NCI-H146 (cell line): ENCODE data around the gene RBM20.
A peak's percentile ranks its signal among the peaks of the same experiment; 100 is the strongest.

Experiments
- DNase-seq: peaks from one replicate; lab custom pipeline; 2025; lab: John Stamatoyannopoulos, UW

Gene RBM20

DNA sequence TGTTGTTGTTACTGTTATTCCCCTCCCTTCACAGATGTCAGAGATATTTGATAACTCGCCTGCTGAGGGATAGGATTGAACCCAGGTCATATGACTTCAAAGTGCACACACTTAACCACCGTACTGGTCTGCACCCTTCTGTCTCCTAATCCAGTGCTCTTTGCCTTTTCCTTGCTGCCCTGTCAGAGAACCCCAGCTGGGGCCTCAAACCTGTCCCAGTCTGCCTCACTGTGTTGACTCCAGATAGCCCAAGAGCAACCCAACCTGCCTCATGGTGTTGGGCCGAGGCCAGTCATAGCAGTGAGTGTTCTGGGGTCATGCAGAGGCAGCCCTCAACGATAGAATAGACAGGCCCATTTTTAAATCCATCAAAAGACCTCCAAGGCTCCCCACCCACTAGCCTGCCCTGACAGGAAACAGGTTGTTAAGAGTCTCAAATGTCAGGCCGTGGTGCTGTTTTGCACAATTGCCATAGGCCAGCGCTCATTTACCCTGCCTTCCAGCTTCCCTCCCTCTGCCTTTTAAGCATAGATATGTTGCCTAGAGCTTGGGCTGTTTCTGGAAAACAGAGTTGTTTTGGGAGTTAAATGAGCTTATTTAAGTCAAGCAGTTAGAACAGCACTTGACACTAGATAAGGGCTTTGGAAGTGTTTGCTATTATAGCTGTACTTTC is 190.6 kb downstream of the RBM20 start:
- peak; percentile 30 for DNase-seq

DNA sequence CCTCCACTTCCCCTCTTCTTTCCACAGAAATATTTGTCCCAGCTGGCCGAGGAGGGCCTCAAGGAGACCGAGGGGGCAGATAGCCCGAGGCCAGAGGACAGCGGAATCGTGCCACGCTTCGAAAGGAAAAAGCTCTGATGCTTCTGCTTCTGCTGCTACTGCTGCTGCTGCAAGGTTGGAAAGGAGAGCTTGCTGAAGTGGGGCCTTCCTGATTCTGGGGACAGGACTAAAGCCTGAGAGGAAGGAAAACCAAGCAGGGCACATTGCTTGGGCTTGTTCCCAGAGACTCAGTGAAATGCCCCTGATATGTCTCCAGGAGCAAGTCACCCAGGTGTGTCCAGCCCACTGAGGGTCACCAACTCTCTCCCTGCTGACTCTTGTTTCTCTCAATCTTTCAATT is 191.7 kb downstream of the RBM20 start:
- no peak for DNase-seq

DNA sequence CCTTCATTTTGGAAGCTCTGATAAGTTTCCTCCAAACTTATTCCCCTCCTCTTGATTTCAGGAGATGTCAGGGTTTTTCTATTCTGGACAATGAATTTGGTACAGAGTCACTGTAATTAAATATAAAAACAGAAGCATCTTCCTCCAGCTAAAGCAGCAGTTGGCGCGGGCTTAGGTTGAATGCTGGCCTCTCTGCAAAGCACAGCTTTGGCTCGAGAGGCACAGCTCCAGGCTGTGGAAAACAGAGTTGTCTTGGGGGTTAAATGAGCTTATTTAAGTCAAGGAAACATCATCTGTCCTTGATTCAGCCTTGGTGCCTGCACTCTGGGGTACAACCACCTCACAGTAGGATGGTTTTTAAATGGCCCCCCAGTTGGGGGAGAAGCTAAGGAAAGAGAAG is 192.6 kb downstream of the RBM20 start:
- DNase-seq, result no peak

DNA sequence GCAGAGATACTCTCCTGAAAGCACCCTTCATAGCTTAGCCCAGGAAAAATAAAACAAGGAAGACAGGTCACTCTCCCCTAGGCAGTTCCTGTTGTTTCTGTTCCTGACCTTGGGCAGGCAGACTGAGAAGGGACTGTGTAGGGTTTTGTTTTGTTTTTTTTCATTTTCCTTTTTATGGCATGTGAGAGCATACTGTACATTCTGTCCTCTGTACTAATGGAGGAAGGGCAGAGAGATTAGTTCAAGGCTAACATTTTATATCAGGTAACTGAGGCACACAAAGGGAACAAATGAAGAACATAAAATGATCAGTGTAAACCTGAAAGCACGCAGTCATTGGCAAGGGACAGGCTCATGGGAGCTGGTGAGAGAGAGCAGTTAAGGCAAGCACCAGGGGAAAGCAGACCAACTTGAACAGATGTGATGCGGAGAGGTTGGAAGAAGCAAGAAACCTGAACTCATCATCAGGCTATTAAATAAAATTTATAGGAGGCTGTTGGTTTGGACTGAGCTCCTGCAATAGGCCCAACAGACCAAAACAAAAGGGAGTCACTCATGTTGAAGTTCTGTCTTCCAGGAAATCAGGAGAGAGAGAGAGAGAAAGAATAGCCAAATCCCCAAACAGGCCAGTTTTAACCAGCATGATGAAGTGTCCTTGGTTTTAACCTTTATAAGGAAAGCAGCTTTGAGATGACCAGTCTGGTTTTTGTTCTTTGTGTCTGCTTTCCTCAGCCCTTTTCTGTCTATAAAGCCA is 193.5 kb downstream of the RBM20 start:
- no peak for DNase-seq

DNA sequence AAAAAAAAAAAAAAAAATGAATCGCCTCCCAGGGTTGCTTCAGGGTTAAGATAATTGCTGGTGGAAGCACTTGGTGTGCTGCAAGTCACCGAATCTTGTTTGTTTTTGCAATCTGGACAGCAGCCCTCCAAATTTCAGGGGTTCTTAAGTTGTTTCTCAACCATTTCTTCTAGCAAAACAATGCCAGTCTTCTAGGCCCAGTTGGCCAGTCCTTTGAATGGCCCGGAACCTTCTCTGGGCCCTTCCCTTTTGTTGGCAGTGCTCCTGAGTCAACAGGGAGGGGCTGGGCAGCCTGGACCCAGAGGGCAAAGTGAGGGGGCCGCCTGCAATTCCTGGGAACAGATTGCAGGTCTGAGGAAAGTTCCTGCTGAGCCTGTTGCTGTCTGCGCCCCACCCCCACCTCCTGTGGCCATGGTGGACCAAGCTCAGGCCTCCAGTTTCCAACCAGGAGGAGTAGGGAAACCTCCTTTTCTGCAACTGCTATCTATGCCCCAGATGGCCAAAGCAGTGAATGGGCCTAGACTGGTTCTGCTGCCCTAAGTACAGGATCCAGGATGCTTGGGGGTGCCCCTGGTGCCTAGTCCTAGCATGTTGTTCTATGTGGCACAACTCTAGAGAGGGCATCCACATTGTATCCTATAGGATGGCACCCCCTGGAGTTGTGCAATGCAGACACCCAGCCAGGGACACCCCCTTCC is 196.2 kb downstream of the RBM20 start:
- no peak for DNase-seq

DNA sequence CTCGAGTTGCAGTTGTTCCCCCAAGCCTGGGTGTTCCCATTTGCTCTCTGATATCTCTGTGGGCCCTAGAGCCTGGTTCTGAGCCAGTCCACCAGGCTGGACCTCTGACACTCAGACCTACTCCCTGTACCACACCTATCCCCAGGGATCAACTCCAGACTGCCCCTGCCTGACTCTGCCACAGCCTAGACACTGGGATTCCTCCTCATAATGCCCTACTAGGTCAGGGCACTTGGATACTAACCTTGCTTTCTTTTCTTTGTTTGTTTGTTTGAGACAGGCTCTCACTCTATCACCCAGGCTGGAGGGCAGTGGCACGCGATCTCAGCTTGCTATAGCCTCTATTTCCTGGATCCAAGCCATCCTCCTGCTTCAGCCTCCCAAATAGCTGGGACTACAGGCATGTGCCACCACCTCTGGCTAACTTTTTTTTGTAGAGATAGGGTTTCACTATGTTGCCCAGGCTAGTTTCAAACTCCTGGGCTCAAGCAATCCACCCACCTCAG is 196.8 kb downstream of the RBM20 start:
- no peak for DNase-seq

DNA sequence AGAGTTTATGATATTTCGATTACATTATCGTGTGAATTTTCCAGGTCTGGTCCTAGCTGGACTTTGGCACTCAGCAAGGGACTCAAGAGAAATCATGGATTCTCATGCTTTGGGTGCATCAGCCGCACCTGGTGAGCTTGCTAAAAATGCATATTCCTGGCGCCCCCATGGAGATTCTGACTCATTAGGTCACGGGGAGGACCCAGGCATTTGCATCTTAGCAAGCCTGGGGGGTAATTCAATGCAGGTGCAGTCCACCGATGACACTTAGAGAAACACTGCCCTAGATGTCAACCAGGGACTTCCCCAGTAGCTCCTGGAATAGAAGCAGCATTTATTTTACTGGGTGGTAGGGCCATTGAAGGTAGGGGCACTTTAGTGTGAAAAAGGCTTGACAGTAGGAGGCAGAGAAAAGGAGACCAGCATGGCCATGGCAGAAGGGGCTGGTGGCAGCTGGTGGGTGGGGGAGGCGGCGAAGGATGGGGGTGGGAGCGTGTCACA is 197.7 kb downstream of the RBM20 start:
- DNase-seq, result no peak

DNA sequence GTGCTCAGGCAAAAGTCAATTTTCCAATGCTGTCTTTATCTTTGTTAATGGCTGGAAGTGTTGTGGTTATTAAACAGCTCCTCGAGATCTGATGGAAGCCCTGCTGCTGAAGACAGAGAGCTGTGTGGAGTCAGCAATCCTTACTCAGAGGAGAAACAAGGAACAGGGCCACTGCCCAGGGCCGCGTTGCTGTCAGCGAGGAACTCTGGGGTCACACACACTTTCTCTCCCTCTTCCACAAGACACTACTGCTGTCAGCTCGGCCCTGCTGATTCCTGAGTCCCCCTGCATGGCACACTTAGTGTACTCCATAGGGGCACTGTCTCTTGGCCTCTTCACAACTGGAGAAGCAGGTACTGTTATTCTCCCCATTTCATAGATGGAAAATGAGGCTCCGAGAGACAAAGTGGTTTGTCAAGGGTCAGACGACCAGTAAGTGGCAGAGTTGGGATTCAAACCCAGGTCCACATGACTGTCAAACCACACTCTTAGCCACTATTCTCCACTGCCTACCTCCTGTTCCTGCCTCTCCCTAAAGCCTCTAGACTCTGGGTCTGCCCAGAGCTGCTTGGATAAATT is 198.3 kb downstream of the RBM20 start:
- DNase-seq, result no peak

DNA sequence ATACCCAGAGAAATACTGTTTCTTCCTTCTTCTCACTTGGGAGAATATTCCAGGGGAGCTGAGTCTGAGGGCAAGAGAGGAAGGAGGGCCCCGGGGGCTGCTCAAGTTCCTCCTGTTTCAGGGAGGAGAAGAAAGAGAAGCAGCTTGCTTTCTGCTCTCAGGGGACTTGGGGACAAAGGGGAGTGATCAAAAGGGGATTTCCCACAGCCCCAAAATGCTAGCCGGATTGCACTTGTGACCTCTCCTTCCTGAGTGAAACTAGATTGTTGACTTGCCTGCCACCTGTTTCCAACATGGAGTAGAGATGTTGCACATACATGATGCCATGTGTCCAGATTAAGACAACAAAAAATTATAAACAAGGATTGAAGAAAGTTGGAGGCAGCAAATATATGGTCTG is 198.9 kb downstream of the RBM20 start:
- no peak for DNase-seq

DNA sequence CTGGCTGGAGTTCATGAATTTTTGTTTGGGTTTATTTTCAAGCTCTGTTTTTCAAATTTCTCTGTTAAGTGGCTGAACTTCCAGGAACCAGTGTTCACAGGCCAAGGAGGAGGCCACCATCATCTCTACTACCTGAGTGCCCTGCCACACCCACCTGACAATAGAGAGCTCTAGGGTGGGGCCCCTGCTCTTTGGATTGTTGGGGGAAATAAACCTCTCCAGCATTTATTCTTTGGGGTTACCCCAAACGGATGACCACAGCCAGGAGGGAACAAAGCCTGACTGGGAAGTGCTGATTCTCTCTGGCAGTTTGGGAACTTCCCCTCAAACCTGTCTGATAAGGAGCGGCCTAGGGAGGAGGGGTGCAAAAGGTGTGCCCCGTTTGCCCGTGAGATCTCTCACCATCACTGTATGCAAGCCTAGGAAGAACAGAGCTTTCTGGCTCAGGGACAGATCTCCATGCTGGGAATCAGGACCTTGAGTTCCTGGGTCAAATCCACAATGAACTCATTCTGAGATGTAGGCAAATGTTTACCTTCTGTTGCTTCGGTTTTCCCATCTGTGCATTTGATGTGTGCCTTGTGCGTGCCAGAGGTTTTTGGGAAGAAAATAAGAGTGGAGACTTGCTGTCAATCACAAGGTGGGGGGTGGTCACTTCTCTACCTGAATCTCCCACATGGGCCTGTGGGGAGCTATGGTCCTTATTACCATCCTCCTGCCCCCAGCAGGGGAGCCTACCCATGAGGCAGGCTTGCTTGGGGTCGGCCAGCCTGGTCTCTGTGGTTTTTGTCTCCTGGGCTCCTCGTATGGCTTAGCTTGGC is 199.9 kb downstream of the RBM20 start:
- DNase-seq, result no peak

DNA sequence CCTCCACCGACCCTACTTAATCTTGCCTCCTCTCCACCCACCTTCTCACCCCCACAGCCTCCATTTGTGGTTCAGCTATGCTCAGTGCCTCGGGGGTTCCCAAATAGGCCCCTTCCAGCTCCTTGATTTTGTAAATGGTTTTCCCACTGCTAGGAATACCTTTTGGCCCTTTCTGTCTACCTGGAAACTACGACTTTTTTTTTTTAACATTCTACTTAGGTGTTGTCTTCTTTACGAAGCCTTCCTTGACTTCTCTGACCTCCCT is 200.4 kb downstream of the RBM20 start:
- DNase-seq, result no peak

DNA sequence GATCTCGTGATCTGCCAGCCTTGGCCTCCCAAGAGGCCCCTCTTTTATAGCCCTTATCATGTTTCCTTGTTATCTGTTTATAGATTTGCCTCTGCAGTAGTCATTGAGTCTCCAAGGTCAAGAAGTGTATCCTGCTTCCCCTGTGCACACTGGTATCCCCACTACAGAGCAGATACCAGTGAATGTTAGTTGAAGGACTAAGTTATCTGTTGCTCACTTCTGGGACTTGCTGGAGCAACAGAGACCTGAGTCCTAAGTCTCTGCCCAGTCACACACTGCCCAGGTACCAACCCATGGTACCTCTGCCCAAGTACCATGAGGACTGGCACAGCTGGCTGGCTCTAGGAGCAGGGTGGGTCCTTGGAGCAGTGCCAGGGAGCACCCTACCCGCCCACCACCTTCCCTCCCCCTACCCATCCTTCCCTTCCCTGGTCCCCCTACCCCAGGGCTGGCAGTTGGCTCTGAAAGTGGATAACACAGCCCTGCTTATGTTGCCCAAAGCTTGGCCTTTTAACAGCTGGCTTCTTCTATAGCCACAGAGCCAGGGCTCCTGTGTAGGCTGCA is 201.1 kb downstream of the RBM20 start:
- no peak for DNase-seq

DNA sequence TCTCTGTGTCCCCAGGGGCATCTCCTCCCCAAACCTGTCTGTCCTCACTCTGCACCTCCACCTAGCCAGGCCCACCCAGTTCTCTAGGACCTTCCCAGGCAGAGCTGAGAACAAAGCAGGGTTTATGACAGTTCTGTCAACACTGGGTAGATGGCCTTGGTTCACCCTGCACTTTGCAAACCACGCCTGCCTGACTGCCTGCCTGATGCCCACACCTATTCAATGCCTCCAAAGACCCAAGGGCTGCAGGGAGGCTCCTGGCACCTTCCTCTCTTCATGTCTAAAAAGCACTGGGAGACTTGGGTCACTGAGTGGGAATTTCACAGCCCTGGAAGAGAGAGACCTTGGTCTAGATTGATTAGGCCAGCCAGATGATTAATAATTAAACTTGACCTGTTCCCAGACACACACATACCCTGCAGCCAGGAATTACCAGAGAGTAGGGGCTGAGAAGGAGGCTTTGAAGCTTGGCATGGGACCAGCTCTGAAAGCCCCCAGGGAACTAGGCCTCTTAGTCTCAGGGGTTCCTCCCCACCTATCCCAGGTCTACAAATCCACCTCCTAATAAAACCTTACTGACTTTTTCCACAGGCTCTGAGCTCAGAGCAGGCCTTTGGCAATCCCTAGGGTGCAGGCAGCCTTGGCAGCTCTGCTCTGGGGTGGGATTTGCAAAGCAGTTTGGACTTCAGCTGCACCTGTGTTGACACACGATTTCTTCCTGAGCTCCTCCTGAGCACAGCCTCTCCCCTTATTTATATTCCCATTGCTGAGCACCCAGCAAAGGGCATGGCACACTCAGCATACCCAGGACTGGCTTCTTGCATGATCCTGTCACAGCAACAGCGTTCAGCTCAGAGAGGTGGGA is 201.9 kb downstream of the RBM20 start:
- peak; percentile 25 for DNase-seq

DNA sequence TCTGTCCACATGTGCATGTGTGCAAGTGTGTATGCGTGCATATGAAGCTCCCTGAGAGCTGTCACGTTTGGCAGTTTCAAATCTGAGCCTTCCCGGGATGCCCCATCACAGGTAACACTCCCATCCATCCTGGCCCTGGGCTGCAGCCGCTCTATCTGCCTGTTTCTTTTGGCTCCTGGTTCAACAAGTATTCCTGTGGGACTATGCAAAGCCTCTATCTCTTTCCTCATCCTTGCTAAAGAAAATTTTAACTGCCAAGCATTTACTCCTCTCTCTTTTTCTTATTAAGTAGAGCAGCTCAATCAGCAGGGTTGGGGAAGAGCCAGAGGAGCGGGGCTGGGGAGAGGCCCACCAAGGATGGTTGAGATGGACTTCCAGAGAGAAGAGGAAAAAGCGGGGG is 203.2 kb downstream of the RBM20 start:
- DNase-seq, result no peak

DNA sequence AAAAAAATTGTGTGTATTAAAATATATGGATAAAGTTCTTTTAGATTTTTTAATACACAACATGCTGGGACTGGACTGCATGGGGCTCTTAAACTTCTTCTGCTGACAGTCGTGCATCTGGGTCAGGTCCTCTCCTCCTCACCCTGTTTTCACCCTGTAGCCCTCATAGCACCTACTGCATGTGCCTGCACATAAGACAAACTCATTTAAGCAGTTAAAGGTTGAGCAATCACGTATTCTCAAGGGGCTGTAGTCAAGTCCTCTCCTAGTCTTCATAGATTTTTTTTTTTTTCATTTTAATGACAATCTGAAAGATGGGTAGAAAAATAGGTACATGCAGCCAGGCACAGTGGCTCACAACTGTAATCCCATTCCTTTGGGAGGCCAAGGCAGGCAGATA is 204.0 kb downstream of the RBM20 start:
- DNase-seq, result no peak

DNA sequence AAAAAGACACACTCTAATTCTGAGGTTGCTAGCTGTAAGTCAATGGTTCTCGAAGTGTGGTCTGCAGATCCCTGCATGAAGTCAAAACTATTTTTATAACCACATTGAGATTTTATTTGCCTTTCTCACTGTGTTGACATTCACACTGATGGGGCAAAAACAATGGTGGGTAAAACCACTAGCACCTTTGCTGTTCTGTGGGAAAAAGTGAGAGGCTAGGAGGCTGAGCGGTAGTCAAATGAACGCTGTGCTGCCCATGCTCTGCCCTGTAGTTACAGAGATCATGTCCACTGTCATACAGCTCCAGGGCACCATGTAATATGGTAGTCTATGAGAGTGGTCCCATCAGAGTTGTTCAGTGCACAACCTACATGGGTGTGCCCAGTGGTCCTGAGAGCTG is 206.0 kb downstream of the RBM20 start:
- DNase-seq, result no peak

DNA sequence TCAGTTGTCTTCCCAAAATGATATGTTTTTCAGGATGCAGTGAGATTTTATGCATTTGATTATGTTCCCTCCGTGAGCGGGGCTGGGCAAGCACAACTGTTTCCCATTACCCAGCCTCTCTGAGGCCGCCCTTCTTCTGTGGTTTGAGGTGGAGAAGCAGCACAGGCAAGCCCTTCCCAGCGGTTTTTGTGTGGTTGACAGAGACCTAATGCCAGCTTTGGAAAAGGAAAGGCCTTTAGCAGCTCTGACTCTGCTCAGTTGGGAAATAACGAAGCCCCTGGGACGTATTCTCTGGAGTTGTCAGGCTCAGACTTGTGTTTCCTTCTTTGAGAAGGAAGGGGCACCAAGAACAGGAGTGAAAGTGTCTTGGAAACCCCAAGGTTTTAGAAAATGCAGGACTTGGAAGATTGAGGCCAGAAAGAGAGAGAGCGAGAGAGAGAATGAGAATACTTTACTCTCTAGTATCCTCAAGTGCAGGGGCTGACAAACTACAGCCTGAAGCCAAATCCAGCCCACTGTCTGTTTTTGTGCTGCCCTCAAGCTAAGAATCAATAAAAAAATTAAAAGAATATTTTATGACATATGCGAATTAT is 207.0 kb downstream of the RBM20 start:
- no peak for DNase-seq

DNA sequence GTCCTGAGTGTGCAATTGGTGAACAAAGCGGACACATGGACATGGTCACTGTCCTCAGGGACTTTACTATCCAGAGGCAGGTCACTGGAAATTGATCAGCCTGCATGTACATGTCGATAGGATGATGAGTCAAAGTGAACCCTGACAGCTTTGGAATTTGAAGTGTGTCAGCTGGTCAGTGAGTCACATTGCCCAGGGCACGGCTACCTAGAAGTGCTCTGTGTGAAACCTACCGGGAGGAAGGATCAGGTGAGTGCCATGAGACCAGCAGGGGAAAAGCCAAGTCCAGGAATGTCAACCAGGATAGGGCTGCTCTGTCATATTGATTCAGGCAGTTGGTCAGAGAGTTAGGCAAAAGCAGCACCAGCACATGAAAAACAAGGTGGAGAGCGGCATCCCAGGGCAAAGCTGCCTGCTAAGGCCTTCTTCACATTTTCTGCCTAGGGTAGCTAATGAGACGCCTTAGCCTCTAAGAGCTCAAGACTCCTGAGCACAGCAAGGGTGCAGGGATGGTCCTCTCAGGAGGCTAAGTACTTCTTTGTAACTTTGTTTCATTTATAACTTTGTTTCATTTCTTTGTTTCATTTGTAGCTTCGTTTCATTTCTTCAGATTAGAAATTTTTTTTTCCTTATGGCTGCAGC is 208.2 kb downstream of the RBM20 start:
- DNase-seq, result no peak

DNA sequence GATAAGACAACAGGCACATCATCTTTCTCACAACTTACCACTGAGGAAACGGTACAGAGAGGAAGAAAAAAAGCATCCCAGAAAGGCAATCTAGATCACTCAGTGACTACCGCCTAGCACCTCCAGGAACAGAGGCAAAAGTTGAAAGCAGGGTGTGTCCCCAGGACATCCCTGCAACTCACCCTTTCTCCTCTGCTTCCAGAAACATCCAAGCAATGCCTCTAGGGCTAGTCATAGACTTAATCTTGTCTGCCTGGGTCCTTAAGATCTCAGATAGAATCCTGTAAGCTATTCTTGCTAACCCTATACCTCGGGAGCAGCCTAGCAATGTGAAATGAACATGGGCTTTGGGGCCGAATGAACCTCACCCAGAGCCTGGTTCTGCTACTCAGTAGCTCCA is 208.8 kb downstream of the RBM20 start:
- no peak for DNase-seq
